ENCODE results near the gene VPS18.

VPS18 gene

GRCh38 chr15:40894681-40895448 is 615 bp downstream of the VPS18 start:
- Histone ChIP-seq H3K9me3 (ENCODE audit: severe bottlenecking) (no peaks in the 10 kb centered on the region), H3K27ac (ENCODE audit: poor library complexity, severe bottlenecking) (peak overlapping the region; percentile 54), H3K36me3 (ENCODE audit: low read depth) (peaks cover 17% of the 10 kb centered on the region), H3K4me3 (ENCODE audit: severe bottlenecking) (peak overlapping the region; percentile 56), H3K27me3 (ENCODE audit: insufficient read depth, poor library complexity, severe bottlenecking) (no peaks in the 10 kb centered on the region), H3K4me1 (ENCODE audit: insufficient read depth, poor library complexity, severe bottlenecking) (peaks cover 3% of the 10 kb centered on the region)
- DNase-seq (ENCODE audit: low spot score) (peak; percentile 80), ATAC-seq (ENCODE audit: low read depth) (peak; percentile 60)
- TF ChIP-seq CTCF (IDR thresholded peaks at IDR 0.05; ENCODE audit: poor library complexity, severe bottlenecking): no peak

- Histone ChIP-seq H3K4me1 (ENCODE audit: insufficient read depth, poor library complexity, severe bottlenecking) (peaks cover 2% of the 10 kb centered on the region), H3K9me3 (ENCODE audit: severe bottlenecking) (no peaks in the 10 kb centered on the region), H3K4me3 (ENCODE audit: severe bottlenecking) (no peak overlapping the region), H3K27me3 (ENCODE audit: insufficient read depth, poor library complexity, severe bottlenecking) (no peaks in the 10 kb centered on the region), H3K36me3 (ENCODE audit: low read depth) (peaks cover 45% of the 10 kb centered on the region), H3K27ac (ENCODE audit: poor library complexity, severe bottlenecking) (no peak overlapping the region)
- TF ChIP-seq CTCF (IDR thresholded peaks at IDR 0.05; ENCODE audit: poor library complexity, severe bottlenecking): no peak
- ATAC-seq (ENCODE audit: low read depth): no peak
- peak; percentile 79 for DNase-seq (ENCODE audit: low spot score)
Measured at GRCh38 chr15:40899536-40900207, 5.4 kb downstream of the VPS18 start.

GRCh38 chr15:40900256-40901052 is 6.2 kb downstream of the VPS18 start:
- no peaks in the 10 kb centered on the region for H3K27me3 ChIP-seq (ENCODE audit: insufficient read depth, poor library complexity, severe bottlenecking)
- no peak for ATAC-seq (ENCODE audit: low read depth)
- peaks cover 45% of the 10 kb centered on the region for H3K36me3 ChIP-seq (ENCODE audit: low read depth)
- TF ChIP-seq CTCF (IDR thresholded peaks at IDR 0.05; ENCODE audit: poor library complexity, severe bottlenecking): no peak
- no peak overlapping the region for H3K4me3 ChIP-seq (ENCODE audit: severe bottlenecking)
- DNase-seq (ENCODE audit: low spot score): no peak
- H3K9me3 ChIP-seq (ENCODE audit: severe bottlenecking): no peaks in the 10 kb centered on the region
- H3K4me1 ChIP-seq (ENCODE audit: insufficient read depth, poor library complexity, severe bottlenecking): peaks cover 2% of the 10 kb centered on the region
- no peak overlapping the region for H3K27ac ChIP-seq (ENCODE audit: poor library complexity, severe bottlenecking)

- no peak for DNase-seq (ENCODE audit: low spot score)
- no peak for TF ChIP-seq CTCF (IDR thresholded peaks at IDR 0.05; ENCODE audit: poor library complexity, severe bottlenecking)
- H3K27me3 ChIP-seq (ENCODE audit: insufficient read depth, poor library complexity, severe bottlenecking): no peaks in the 10 kb centered on the region
- peaks cover 2% of the 10 kb centered on the region for H3K4me1 ChIP-seq (ENCODE audit: insufficient read depth, poor library complexity, severe bottlenecking)
- no peaks in the 10 kb centered on the region for H3K9me3 ChIP-seq (ENCODE audit: severe bottlenecking)
- H3K27ac ChIP-seq (ENCODE audit: poor library complexity, severe bottlenecking): no peak overlapping the region
- peaks cover 42% of the 10 kb centered on the region for H3K36me3 ChIP-seq (ENCODE audit: low read depth)
- ATAC-seq (ENCODE audit: low read depth): no peak
- H3K4me3 ChIP-seq (ENCODE audit: severe bottlenecking): no peak overlapping the region
Measured at GRCh38 chr15:40901053-40901443, 6.8 kb downstream of the VPS18 start.

Measured in RWPE2 (cell line).